Nephron progenitor cell (in vitro differentiated cells): ENCODE measurements around the gene CETP.
A peak's percentile ranks its signal among the peaks of the same experiment; 100 is the strongest.

Experiments
- DNase-seq: peaks from one replicate; pipeline ENCODE4 v3.0.0; 2021
- H3K27ac Mint-ChIP-seq: 2 replicates; pipeline ENCODE4 v1.8.0; 2021; ENCODE audit warnings: mild to moderate bottlenecking, moderate library complexity, mixed read lengths
- H3K27me3 Mint-ChIP-seq: 2 replicates; pipeline ENCODE4 v1.8.0; 2021; ENCODE audit warnings: mild to moderate bottlenecking, low read depth, mixed read lengths; ENCODE audit not compliant: poor library complexity
- H3K36me3 Mint-ChIP-seq: 2 replicates; pipeline ENCODE4 v1.8.0; 2021; ENCODE audit warnings: low read depth, mixed read lengths
- H3K4me1 Mint-ChIP-seq: 2 replicates; pipeline ENCODE4 v1.8.0; 2021; ENCODE audit warnings: mixed read lengths
- H3K4me3 Mint-ChIP-seq: 2 replicates; pipeline ENCODE4 v1.8.0; 2021; ENCODE audit warnings: mild to moderate bottlenecking, moderate library complexity, mixed read lengths
- H3K9me3 Mint-ChIP-seq: 2 replicates; pipeline ENCODE4 v1.8.0; 2021; ENCODE audit warnings: mild to moderate bottlenecking, moderate library complexity, mixed read lengths
- CTCF ChIP-seq: fragments of 200-600 bp; sonication (generic); IDR thresholded peaks from 2 replicates; pipeline ENCODE4 v1.5.0; 2021; ENCODE audit warnings: antibody characterized with exemption

CETP gene

GRCh38 chr16:57019746-57020145 is 58.0 kb downstream of the CETP start:
- Mint-ChIP-seq H3K4me1 (no peaks in the 10 kb centered on the region), H3K4me3 (no peak overlapping the region), H3K27ac (no peak overlapping the region), H3K36me3 (no peaks in the 10 kb centered on the region), H3K9me3 (no peaks in the 10 kb centered on the region), H3K27me3 (peaks cover 32% of the 10 kb centered on the region)
- TF ChIP-seq CTCF: no peak
- no peak for DNase-seq

GRCh38 chr16:57020651-57021050 is 58.9 kb downstream of the CETP start:
- no peaks in the 10 kb centered on the region for H3K36me3 Mint-ChIP-seq
- H3K9me3 Mint-ChIP-seq: no peaks in the 10 kb centered on the region
- no peak for DNase-seq
- H3K27me3 Mint-ChIP-seq: peaks cover 34% of the 10 kb centered on the region
- no peak overlapping the region for H3K4me3 Mint-ChIP-seq
- H3K27ac Mint-ChIP-seq: no peak overlapping the region
- H3K4me1 Mint-ChIP-seq: no peaks in the 10 kb centered on the region
- no peak for TF ChIP-seq CTCF

- no peak for TF ChIP-seq CTCF
- Mint-ChIP-seq H3K9me3 (no peaks in the 10 kb centered on the region), H3K4me3 (no peak overlapping the region), H3K36me3 (no peaks in the 10 kb centered on the region), H3K27ac (peak overlapping the region; percentile 52), H3K4me1 (no peaks in the 10 kb centered on the region), H3K27me3 (peaks cover 34% of the 10 kb centered on the region)
- DNase-seq: no peak
Measured at GRCh38 chr16:57021757-57022156, 60.0 kb downstream of the CETP start.

GRCh38 chr16:57022445-57022844 is 60.7 kb downstream of the CETP start:
- no peak overlapping the region for H3K4me3 Mint-ChIP-seq
- no peaks in the 10 kb centered on the region for H3K4me1 Mint-ChIP-seq
- DNase-seq: no peak
- peaks cover 34% of the 10 kb centered on the region for H3K27me3 Mint-ChIP-seq
- no peak overlapping the region for H3K27ac Mint-ChIP-seq
- TF ChIP-seq CTCF: no peak
- H3K9me3 Mint-ChIP-seq: no peaks in the 10 kb centered on the region
- H3K36me3 Mint-ChIP-seq: no peaks in the 10 kb centered on the region

- H3K4me1 Mint-ChIP-seq: no peaks in the 10 kb centered on the region
- no peaks in the 10 kb centered on the region for H3K36me3 Mint-ChIP-seq
- H3K27me3 Mint-ChIP-seq: peaks cover 37% of the 10 kb centered on the region
- no peak for DNase-seq
- H3K9me3 Mint-ChIP-seq: no peaks in the 10 kb centered on the region
- H3K27ac Mint-ChIP-seq: no peak overlapping the region
- H3K4me3 Mint-ChIP-seq: no peak overlapping the region
- TF ChIP-seq CTCF: no peak
Measured at GRCh38 chr16:57023541-57024249, 61.9 kb downstream of the CETP start.

- no peak for DNase-seq
- no peaks in the 10 kb centered on the region for H3K9me3 Mint-ChIP-seq
- no peaks in the 10 kb centered on the region for H3K4me1 Mint-ChIP-seq
- peaks cover 29% of the 10 kb centered on the region for H3K27me3 Mint-ChIP-seq
- no peak for TF ChIP-seq CTCF
- H3K4me3 Mint-ChIP-seq: no peak overlapping the region
- no peak overlapping the region for H3K27ac Mint-ChIP-seq
- H3K36me3 Mint-ChIP-seq: no peaks in the 10 kb centered on the region
Measured at GRCh38 chr16:57024894-57025680, 63.3 kb downstream of the CETP start.
